ENCODE results near the gene ASB15.

Gene ASB15

DNA sequence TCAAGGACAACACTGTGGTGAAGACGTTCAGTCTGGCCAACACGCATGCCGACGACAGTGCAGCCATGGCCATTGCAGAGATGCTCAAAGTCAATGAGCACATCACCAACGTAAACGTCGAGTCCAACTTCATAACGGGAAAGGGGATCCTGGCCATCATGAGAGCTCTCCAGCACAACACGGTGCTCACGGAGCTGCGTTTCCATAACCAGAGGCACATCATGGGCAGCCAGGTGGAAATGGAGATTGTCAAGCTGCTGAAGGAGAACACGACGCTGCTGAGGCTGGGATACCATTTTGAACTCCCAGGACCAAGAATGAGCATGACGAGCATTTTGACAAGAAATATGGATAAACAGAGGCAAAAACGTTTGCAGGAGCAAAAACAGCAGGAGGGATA, 60.7 kb downstream of the ASB15 start (continued):
- TF ChIP-seq ZNF2 (tag by site-specific recombination; IDR thresholded peaks at IDR 0.05) = no peak

DNA sequence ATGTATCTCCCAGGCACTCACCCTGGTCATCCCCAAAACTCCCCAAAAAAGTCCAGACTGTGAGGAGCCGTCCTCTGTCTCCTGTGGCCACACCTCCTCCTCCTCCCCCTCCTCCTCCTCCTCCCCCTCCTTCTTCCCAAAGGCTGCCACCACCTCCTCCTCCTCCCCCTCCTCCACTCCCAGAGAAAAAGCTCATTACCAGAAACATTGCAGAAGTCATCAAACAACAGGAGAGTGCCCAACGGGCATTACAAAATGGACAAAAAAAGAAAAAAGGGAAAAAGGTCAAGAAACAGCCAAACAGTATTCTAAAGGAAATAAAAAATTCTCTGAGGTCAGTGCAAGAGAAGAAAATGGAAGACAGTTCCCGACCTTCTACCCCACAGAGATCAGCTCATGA, 61.1 kb downstream of the ASB15 start:
- ChIA-PET CTCF (interaction anchor here (0.6 to 0.7 kb wide), 4 partner anchors 20 to 1795 kb away, joined by 3 to 4 read pairs (median 3); no protein-coding TSS in a partner anchor), POLR2A (no interaction called here)
- TF ChIP-seq ZNF843 (tag by site-specific recombination; IDR thresholded peaks at IDR 0.05) (no peak), EGR2 (tag by site-specific recombination; IDR thresholded peaks at IDR 0.05; ENCODE audit: low read depth) (peak; percentile 40; the same call in 1 of the 2 replicates)
- no peaks in the 10 kb centered on the region for H3K9me3 ChIP-seq (ENCODE audit: control insufficient read depth, insufficient read depth, low read depth, low read length)
- no peaks in the 10 kb centered on the region for H3K36me3 ChIP-seq (ENCODE audit: control insufficient read depth in 2 of 2, insufficient read depth in 1 of 2, low read length in 2 of 2)
- H3K27ac ChIP-seq (ENCODE audit: extremely low read depth, low read depth, low read length) = no peak overlapping the region
- no peak overlapping the region for H3K4me3 ChIP-seq (ENCODE audit: low read depth, low read length)
- H3K4me1 ChIP-seq (ENCODE audit: control insufficient read depth, insufficient read depth, low read length) = no peaks in the 10 kb centered on the region

DNA sequence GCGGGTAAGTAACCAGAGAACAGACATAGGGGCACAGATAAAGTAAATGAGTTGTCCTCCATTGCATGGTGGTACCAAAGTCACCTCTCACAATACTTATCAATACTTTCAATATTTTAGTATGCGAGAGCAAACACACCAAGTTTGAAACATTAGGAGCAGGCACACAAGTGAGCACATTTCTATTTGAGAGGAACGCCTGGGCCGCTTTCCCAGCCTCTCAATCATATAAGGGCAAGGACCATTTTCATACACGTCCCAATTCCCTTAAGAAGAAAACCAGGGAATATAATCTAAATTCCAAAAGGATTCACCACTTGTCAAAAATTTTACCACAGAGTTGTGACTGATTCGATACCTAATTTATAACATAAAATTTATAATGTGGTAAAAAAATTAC, 61.6 kb downstream of the ASB15 start:
- ChIA-PET POLR2A (no interaction called here), CTCF (interaction anchor here (0.6 to 0.7 kb wide), 3 partner anchors 19 to 1296 kb away, joined by 3 to 4 read pairs (median 3); no protein-coding TSS in a partner anchor)
- H3K4me1 ChIP-seq (ENCODE audit: control insufficient read depth, insufficient read depth, low read length) = no peaks in the 10 kb centered on the region
- H3K36me3 ChIP-seq (ENCODE audit: control insufficient read depth in 2 of 2, insufficient read depth in 1 of 2, low read length in 2 of 2) = no peaks in the 10 kb centered on the region
- no peak overlapping the region for H3K27ac ChIP-seq (ENCODE audit: extremely low read depth, low read depth, low read length)
- no peaks in the 10 kb centered on the region for H3K9me3 ChIP-seq (ENCODE audit: control insufficient read depth, insufficient read depth, low read depth, low read length)
- no peak overlapping the region for H3K4me3 ChIP-seq (ENCODE audit: low read depth, low read length)
- no peak for TF ChIP-seq EGR2 (tag by site-specific recombination; IDR thresholded peaks at IDR 0.05; ENCODE audit: low read depth)
- TF ChIP-seq, protein P1, sequence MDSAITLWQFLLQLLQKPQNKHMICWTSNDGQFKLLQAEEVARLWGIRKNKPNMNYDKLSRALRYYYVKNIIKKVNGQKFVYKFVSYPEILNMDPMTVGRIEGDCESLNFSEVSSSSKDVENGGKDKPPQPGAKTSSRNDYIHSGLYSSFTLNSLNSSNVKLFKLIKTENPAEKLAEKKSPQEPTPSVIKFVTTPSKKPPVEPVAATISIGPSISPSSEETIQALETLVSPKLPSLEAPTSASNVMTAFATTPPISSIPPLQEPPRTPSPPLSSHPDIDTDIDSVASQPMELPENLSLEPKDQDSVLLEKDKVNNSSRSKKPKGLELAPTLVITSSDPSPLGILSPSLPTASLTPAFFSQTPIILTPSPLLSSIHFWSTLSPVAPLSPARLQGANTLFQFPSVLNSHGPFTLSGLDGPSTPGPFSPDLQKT (IDR thresholded peaks at IDR 0.05; ENCODE audit: borderline replicate concordance, low read depth, low read length) = no peak
- TF ChIP-seq ZFHX2 (tag by site-specific recombination; conservative IDR thresholded peaks at IDR 0.05) = no peak
- TF ChIP-seq, protein P2, sequence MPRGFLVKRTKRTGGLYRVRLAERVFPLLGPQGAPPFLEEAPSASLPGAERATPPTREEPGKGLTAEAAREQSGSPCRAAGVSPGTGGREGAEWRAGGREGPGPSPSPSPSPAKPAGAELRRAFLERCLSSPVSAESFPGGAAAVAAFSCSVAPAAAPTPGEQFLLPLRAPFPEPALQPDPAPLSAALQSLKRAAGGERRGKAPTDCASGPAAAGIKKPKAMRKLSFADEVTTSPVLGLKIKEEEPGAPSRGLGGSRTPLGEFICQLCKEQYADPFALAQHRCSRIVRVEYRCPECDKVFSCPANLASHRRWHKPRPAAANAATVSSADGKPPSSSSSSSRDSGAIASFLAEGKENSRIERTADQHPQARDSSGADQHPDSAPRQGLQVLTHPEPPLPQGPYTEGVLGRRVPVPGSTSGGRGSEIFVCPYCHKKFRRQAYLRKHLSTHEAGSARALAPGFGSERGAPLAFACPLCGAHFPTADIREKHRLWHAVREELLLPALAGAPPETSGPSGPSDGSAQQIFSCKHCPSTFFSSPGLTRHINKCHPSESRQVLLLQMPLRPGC (tag by site-specific recombination; IDR thresholded peaks at IDR 0.05) = no peak
- TF ChIP-seq, protein P3, sequence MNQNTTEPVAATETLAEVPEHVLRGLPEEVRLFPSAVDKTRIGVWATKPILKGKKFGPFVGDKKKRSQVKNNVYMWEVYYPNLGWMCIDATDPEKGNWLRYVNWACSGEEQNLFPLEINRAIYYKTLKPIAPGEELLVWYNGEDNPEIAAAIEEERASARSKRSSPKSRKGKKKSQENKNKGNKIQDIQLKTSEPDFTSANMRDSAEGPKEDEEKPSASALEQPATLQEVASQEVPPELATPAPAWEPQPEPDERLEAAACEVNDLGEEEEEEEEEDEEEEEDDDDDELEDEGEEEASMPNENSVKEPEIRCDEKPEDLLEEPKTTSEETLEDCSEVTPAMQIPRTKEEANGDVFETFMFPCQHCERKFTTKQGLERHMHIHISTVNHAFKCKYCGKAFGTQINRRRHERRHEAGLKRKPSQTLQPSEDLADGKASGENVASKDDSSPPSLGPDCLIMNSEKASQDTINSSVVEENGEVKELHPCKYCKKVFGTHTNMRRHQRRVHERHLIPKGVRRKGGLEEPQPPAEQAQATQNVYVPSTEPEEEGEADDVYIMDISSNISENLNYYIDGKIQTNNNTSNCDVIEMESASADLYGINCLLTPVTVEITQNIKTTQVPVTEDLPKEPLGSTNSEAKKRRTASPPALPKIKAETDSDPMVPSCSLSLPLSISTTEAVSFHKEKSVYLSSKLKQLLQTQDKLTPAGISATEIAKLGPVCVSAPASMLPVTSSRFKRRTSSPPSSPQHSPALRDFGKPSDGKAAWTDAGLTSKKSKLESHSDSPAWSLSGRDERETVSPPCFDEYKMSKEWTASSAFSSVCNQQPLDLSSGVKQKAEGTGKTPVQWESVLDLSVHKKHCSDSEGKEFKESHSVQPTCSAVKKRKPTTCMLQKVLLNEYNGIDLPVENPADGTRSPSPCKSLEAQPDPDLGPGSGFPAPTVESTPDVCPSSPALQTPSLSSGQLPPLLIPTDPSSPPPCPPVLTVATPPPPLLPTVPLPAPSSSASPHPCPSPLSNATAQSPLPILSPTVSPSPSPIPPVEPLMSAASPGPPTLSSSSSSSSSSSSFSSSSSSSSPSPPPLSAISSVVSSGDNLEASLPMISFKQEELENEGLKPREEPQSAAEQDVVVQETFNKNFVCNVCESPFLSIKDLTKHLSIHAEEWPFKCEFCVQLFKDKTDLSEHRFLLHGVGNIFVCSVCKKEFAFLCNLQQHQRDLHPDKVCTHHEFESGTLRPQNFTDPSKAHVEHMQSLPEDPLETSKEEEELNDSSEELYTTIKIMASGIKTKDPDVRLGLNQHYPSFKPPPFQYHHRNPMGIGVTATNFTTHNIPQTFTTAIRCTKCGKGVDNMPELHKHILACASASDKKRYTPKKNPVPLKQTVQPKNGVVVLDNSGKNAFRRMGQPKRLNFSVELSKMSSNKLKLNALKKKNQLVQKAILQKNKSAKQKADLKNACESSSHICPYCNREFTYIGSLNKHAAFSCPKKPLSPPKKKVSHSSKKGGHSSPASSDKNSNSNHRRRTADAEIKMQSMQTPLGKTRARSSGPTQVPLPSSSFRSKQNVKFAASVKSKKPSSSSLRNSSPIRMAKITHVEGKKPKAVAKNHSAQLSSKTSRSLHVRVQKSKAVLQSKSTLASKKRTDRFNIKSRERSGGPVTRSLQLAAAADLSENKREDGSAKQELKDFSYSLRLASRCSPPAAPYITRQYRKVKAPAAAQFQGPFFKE (tag by site-specific recombination; IDR thresholded peaks at IDR 0.05; ENCODE audit: borderline replicate concordance) = no peak
- no peak for TF ChIP-seq ZSCAN23 (tag by site-specific recombination; IDR thresholded peaks at IDR 0.05)
- TF ChIP-seq ZNF510 (tag by site-specific recombination; IDR thresholded peaks at IDR 0.05; ENCODE audit: insufficient replicate concordance) = no peak
- TF ChIP-seq GLIS1 (tag by site-specific recombination; IDR thresholded peaks at IDR 0.05) = no peak
- TF ChIP-seq PRDM1 (tag by site-specific recombination; IDR thresholded peaks at IDR 0.05) = no peak
- no peak for TF ChIP-seq YY1 (tag by site-specific recombination; IDR thresholded peaks at IDR 0.05)
- TF ChIP-seq ZNF501 (tag by site-specific recombination; IDR thresholded peaks at IDR 0.05) = no peak
- no peak for TF ChIP-seq ZNF248 (tag by site-specific recombination; IDR thresholded peaks at IDR 0.05)
- TF ChIP-seq GFI1B (tag by site-specific recombination; IDR thresholded peaks at IDR 0.05) = no peak
- no peak for TF ChIP-seq ZNF830 (tag by site-specific recombination; IDR thresholded peaks at IDR 0.05; ENCODE audit: low read depth)
- TF ChIP-seq HOXC10 (CRISPR knock-in tag; IDR thresholded peaks at IDR 0.05) = no peak
- no peak for TF ChIP-seq ZNF335 (tag by site-specific recombination; conservative IDR thresholded peaks at IDR 0.05)
- TF ChIP-seq, protein P4, sequence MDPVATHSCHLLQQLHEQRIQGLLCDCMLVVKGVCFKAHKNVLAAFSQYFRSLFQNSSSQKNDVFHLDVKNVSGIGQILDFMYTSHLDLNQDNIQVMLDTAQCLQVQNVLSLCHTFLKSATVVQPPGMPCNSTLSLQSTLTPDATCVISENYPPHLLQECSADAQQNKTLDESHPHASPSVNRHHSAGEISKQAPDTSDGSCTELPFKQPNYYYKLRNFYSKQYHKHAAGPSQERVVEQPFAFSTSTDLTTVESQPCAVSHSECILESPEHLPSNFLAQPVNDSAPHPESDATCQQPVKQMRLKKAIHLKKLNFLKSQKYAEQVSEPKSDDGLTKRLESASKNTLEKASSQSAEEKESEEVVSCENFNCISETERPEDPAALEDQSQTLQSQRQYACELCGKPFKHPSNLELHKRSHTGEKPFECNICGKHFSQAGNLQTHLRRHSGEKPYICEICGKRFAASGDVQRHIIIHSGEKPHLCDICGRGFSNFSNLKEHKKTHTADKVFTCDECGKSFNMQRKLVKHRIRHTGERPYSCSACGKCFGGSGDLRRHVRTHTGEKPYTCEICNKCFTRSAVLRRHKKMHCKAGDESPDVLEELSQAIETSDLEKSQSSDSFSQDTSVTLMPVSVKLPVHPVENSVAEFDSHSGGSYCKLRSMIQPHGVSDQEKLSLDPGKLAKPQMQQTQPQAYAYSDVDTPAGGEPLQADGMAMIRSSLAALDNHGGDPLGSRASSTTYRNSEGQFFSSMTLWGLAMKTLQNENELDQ (tag by site-specific recombination; IDR thresholded peaks at IDR 0.05; ENCODE audit: low read depth) = no peak
- no peak for TF ChIP-seq ZNF274 (IDR thresholded peaks at IDR 0.05; ENCODE audit: low read length)
- no peak for TF ChIP-seq ZNF274 (tag by site-specific recombination; IDR thresholded peaks at IDR 0.05; ENCODE audit: borderline replicate concordance)
- no peak for TF ChIP-seq ZNF558 (tag by site-specific recombination; IDR thresholded peaks at IDR 0.05)

Data from HEK293 (cell line).